ENCODE data around the gene LRRC45.

DNA sequence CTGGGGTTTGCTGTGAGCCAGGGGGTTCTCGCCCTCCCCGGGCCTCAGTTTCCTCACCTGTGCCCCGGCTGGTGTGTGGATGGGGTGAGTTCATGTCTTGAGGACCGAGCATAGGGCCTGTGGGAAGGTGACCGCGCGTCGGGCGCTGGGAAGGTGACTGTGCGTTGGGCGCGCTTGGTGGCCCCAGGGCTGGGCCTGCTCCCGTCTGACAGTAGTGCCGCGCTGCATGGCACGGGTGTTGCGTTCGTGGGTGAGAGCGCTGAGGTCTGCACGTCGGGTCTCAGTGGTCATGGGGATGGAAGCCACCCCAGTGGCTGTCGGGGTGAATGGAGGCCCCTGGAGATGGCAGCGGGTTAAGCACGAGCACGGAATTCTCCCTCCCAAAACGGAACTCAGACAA is 36.5 kb upstream of the LRRC45 start:
- TF ChIP-seq GABPB1 (CRISPR knock-in tag; IDR thresholded peaks at IDR 0.05), result no peak
- no peak for TF ChIP-seq CREB1 (CRISPR knock-in tag; IDR thresholded peaks at IDR 0.05)
- no peak for TF ChIP-seq ESRRA (CRISPR knock-in tag; IDR thresholded peaks at IDR 0.05; ENCODE audit: borderline replicate concordance)
- TF ChIP-seq, protein P1, sequence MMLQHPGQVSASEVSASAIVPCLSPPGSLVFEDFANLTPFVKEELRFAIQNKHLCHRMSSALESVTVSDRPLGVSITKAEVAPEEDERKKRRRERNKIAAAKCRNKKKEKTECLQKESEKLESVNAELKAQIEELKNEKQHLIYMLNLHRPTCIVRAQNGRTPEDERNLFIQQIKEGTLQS (CRISPR knock-in tag; conservative IDR thresholded peaks at IDR 0.05), result no peak
- TF ChIP-seq, protein P2, sequence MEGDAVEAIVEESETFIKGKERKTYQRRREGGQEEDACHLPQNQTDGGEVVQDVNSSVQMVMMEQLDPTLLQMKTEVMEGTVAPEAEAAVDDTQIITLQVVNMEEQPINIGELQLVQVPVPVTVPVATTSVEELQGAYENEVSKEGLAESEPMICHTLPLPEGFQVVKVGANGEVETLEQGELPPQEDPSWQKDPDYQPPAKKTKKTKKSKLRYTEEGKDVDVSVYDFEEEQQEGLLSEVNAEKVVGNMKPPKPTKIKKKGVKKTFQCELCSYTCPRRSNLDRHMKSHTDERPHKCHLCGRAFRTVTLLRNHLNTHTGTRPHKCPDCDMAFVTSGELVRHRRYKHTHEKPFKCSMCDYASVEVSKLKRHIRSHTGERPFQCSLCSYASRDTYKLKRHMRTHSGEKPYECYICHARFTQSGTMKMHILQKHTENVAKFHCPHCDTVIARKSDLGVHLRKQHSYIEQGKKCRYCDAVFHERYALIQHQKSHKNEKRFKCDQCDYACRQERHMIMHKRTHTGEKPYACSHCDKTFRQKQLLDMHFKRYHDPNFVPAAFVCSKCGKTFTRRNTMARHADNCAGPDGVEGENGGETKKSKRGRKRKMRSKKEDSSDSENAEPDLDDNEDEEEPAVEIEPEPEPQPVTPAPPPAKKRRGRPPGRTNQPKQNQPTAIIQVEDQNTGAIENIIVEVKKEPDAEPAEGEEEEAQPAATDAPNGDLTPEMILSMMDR (IDR thresholded peaks at IDR 0.05), result no peak

Measured in WTC11 (cell line).